KMS-11 (cell line): ENCODE results near the gene ARHGEF28.
A peak's percentile ranks its signal among the peaks of the same experiment; 100 is the strongest.

ENCODE experiments used
- H2AFZ ChIP-seq: fragments of 200-600 bp; sonication (generic); 2 replicates; pipeline ENCODE4 v1.6.1; 2016; ENCODE audit warnings: antibody characterized with exemption, mixed run types, low read depth
- H3K27ac ChIP-seq: fragments of 200-600 bp; sonication (generic); 2 replicates; pipeline ENCODE4 v1.6.1; 2016; ENCODE audit warnings: mild to moderate bottlenecking, mixed run types
- H3K27me3 ChIP-seq: fragments of 200-600 bp; sonication (generic); 2 replicates; pipeline ENCODE4 v1.6.1; 2017; ENCODE audit warnings: mild to moderate bottlenecking, low read depth, mixed run types, moderate library complexity; ENCODE audit not compliant: insufficient read depth
- H3K36me3 ChIP-seq: fragments of 200-600 bp; sonication (generic); 2 replicates; pipeline ENCODE4 v1.6.1; 2017; ENCODE audit warnings: mild to moderate bottlenecking, mixed run types; ENCODE audit not compliant: insufficient read depth
- H3K4me1 ChIP-seq: fragments of 200-600 bp; sonication (generic); 2 replicates; pipeline ENCODE4 v1.6.1; 2016; ENCODE audit warnings: mild to moderate bottlenecking, low read depth, mixed run types; ENCODE audit not compliant: poor library complexity, severe bottlenecking
- H3K4me2 ChIP-seq: fragments of 200-600 bp; sonication (generic); 2 replicates; pipeline ENCODE4 v1.7.0; 2016; ENCODE audit warnings: mild to moderate bottlenecking, mixed run types
- H3K4me3 ChIP-seq: fragments of 200-600 bp; sonication (generic); IDR thresholded peaks from 2 replicates; pipeline ENCODE4 v1.6.1; 2017; ENCODE audit warnings: low read depth, low read length, mixed read lengths; ENCODE audit not compliant: insufficient read depth
- H3K79me2 ChIP-seq: fragments of 200-600 bp; sonication (generic); 2 replicates; pipeline ENCODE4 v1.6.1; 2016; ENCODE audit warnings: low read depth, mixed run types; ENCODE audit not compliant: insufficient read depth
- H3K9ac ChIP-seq: fragments of 200-600 bp; sonication (generic); 2 replicates; pipeline ENCODE4 v1.6.1; 2016; ENCODE audit warnings: mild to moderate bottlenecking, mixed run types
- H4K20me1 ChIP-seq: fragments of 200-600 bp; sonication (generic); 2 replicates; pipeline ENCODE4 v1.6.1; 2016; ENCODE audit warnings: mild to moderate bottlenecking, mixed run types; ENCODE audit not compliant: insufficient read depth
- CTCF ChIP-seq: fragments of 200-600 bp; sonication (generic); conservative IDR thresholded peaks from 2 replicates; pipeline ENCODE4 v1.6.1; 2017; ENCODE audit warnings: low read depth, mild to moderate bottlenecking, antibody characterized with exemption, low read length, moderate library complexity, mixed read lengths

The ARHGEF28 gene

GRCh38 chr5:73958037-73958436, 332.0 kb downstream of the ARHGEF28 start:
- H3K27ac ChIP-seq: no peak overlapping the region
- no peaks in the 10 kb centered on the region for H3K79me2 ChIP-seq
- H3K36me3 ChIP-seq: no peaks in the 10 kb centered on the region
- peaks cover 20% of the 10 kb centered on the region for H3K4me1 ChIP-seq
- no peak overlapping the region for H3K9ac ChIP-seq
- H3K4me3 ChIP-seq: no peak overlapping the region
- H2AFZ ChIP-seq: no peak overlapping the region
- no peaks in the 10 kb centered on the region for H4K20me1 ChIP-seq
- no peaks in the 10 kb centered on the region for H3K27me3 ChIP-seq
- no peak for TF ChIP-seq CTCF
- no peak overlapping the region for H3K4me2 ChIP-seq

GRCh38 chr5:73960023-73960422, 334.0 kb downstream of the ARHGEF28 start:
- Histone ChIP-seq H3K27me3 (no peaks in the 10 kb centered on the region), H3K9ac (no peak overlapping the region), H3K4me2 (peak overlapping the region; percentile 6; the same call in 1 of the 2 replicates), H3K79me2 (no peaks in the 10 kb centered on the region), H3K4me1 (peaks cover 20% of the 10 kb centered on the region), H3K36me3 (no peaks in the 10 kb centered on the region), H3K27ac (no peak overlapping the region), H2AFZ (no peak overlapping the region), H3K4me3 (no peak overlapping the region), H4K20me1 (no peaks in the 10 kb centered on the region)
- TF ChIP-seq CTCF: no peak

- Histone ChIP-seq H3K4me1 (peaks cover 20% of the 10 kb centered on the region), H3K79me2 (no peaks in the 10 kb centered on the region)
Observed at GRCh38 chr5:73960426-73960825, 334.4 kb downstream of the ARHGEF28 start.

GRCh38 chr5:73962801-73963425, 336.9 kb downstream of the ARHGEF28 start:
- no peak overlapping the region for H2AFZ ChIP-seq
- peaks cover 20% of the 10 kb centered on the region for H3K4me1 ChIP-seq
- H3K27ac ChIP-seq: no peak overlapping the region
- H3K27me3 ChIP-seq: no peaks in the 10 kb centered on the region
- no peaks in the 10 kb centered on the region for H4K20me1 ChIP-seq
- no peaks in the 10 kb centered on the region for H3K36me3 ChIP-seq
- no peaks in the 10 kb centered on the region for H3K79me2 ChIP-seq
- H3K4me3 ChIP-seq: no peak overlapping the region
- H3K9ac ChIP-seq: no peak overlapping the region
- no peak for TF ChIP-seq CTCF
- no peak overlapping the region for H3K4me2 ChIP-seq

More at GRCh38 chr5:73960426-73960825, 334.4 kb downstream of the ARHGEF28 start:
- no peaks in the 10 kb centered on the region for H3K27me3 ChIP-seq
- H3K27ac ChIP-seq: no peak overlapping the region
- no peak overlapping the region for H3K4me3 ChIP-seq
- no peak overlapping the region for H3K9ac ChIP-seq
- no peaks in the 10 kb centered on the region for H4K20me1 ChIP-seq
- no peaks in the 10 kb centered on the region for H3K36me3 ChIP-seq
- H3K4me2 ChIP-seq: peak overlapping the region; percentile 6; the same call in 1 of the 2 replicates
- no peak overlapping the region for H2AFZ ChIP-seq
- no peak for TF ChIP-seq CTCF
